Stomach smooth muscle (tissue), 2 donors: ENCODE data around the gene STAT5B.
A peak's percentile ranks its signal among the peaks of the same experiment; 100 is the strongest.
"Not testable (repeated sequence)": the region's sequence is repeated elsewhere in the genome, so short reads cannot be mapped to it uniquely, and the experiment has no call there.

Experiments
- H3K27ac ChIP-seq: one replicate; pipeline ENCODE4 v1.7.0; 2013; ENCODE audit warnings: mild to moderate bottlenecking, low read length, inconsistent platforms
- H3K27me3 ChIP-seq, 2 donors: one replicate each; pipeline ENCODE4 v1.7.0; 2013; ENCODE audit warnings: low read length in 2 of 2; ENCODE audit not compliant: insufficient read depth in 2 of 2, control insufficient read depth in 1 of 2
- H3K36me3 ChIP-seq, 2 donors: one replicate each; pipeline ENCODE4 v1.7.0; 2013; ENCODE audit warnings: low read length in 2 of 2; ENCODE audit not compliant: control insufficient read depth in 2 of 2, insufficient read depth in 2 of 2
- H3K4me1 ChIP-seq: one replicate; pipeline ENCODE4 v1.7.0; 2013; ENCODE audit warnings: low read length; ENCODE audit not compliant: control insufficient read depth, insufficient read depth
- H3K4me3 ChIP-seq, 2 donors: one replicate each; pipeline ENCODE4 v1.7.0; 2013; ENCODE audit warnings: low read length in 2 of 2
- H3K9ac ChIP-seq, 2 donors: one replicate each; pipeline ENCODE4 v1.7.0; 2013; ENCODE audit warnings: low read length in 2 of 2, mild to moderate bottlenecking in 1 of 2
- H3K9me3 ChIP-seq, 2 donors: one replicate each; pipeline ENCODE4 v1.7.0; 2013; ENCODE audit warnings: low read length in 2 of 2; ENCODE audit not compliant: control insufficient read depth in 2 of 2
- donor health status: healthy.
- donor health status: Pancreatic carcinoma.

Gene STAT5B

DNA sequence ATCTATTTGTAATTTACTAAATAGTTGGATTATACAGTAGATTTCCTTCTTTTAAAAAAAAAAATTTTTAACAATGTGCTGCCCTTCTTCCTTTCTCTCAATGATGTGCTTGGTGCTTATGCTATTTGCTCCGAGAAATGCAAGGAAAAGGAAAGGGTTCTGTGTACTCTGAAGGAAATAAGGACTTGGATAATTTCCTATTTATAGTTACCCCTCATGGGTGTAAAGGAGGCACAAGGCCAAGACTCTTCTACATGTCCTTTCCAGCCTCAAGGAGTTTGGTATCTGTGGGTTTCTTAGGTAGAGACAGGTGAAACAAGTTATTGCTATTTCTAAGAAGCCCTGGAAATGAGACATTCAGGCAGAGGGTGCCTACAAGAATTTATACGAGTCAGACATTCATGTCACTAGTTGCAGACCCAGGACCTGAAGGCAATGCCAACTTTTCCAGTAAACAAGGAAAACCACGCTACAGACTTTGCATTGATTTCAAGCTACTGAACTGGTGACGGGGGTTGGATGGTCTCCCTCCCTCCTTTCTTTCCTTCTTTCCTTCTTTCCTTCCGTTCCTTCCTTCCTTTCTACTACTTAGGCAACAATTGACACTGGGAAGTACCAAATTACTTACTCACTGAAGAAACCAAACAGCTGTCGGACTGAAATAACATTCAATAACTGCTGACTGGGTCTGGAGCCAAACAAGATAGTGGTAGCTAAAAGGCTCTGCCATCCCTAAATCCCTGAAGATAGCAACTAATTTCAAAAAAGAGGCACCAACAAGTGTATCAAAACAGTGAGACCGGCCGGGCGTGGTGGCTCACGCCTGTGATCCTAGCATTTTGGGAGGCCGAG, 48.1 kb downstream of the STAT5B start:
- Histone ChIP-seq H3K4me3 (no peak overlapping the region), H3K9me3 (no peaks in the 10 kb centered on the region), H3K27ac (no peak overlapping the region), H3K36me3 (peaks cover 14% of the 10 kb centered on the region in 2 donors), H3K27me3 (no peaks in the 10 kb centered on the region), H3K4me1 (peaks cover 5% of the 10 kb centered on the region), H3K9ac (peak overlapping the region in 1 of 2 donors; percentile 37)

DNA sequence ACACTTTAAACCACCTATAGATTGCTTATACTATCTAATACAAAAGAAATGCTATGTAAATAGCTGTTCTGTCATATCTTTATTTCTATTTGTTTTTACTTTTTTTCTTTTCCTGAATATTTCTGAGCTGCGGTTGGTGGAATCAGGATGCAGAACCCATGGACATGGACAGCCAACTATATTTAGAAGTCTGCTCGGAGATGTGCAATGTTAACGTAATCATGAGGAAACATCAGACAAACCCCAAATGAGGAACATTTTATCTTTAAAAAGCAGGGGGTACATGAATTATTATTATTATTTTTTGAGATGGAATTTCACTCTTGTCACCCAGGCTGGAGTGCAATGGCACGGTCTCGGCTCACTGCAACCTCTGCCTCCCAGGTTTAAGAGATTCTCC, 50.5 kb downstream of the STAT5B start:
- H3K4me3 ChIP-seq = no peak overlapping the region

DNA sequence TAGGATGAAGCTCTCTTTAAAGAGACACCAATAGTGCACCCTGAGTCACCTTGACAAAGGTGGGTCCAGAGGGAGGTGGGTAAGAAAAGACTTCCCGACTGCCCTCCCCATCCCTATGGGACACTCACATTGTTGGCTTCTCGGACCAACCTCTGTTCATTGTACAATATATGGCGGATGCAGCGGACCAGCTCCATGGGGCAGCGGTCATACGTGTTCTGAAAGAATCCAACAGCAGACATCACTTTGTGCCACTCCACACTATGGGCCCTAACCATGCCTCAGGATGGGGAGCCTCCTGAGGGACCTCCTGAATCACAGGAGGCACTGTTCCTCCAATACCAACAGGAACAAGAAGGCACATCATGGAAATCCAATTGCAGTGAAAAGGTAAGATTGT, 51.5 kb downstream of the STAT5B start:
- Histone ChIP-seq H3K9ac (no peak overlapping the region), H3K27me3 (no peaks in the 10 kb centered on the region), H3K36me3 (peaks cover 26 to 27% of the 10 kb centered on the region in 2 donors), H3K4me1 (peaks cover 9% of the 10 kb centered on the region), H3K9me3 (no peaks in the 10 kb centered on the region), H3K4me3 (no peak overlapping the region), H3K27ac (no peak overlapping the region)

More for the DNA sequence above, 50.5 kb downstream of the STAT5B start:
- peaks cover 26 to 27% of the 10 kb centered on the region in 2 donors for H3K36me3 ChIP-seq
- peaks cover 9% of the 10 kb centered on the region for H3K4me1 ChIP-seq
- no peak overlapping the region for H3K27ac ChIP-seq
- H3K9me3 ChIP-seq = no peaks in the 10 kb centered on the region
- H3K27me3 ChIP-seq = no peaks in the 10 kb centered on the region
- no peak overlapping the region for H3K9ac ChIP-seq

DNA sequence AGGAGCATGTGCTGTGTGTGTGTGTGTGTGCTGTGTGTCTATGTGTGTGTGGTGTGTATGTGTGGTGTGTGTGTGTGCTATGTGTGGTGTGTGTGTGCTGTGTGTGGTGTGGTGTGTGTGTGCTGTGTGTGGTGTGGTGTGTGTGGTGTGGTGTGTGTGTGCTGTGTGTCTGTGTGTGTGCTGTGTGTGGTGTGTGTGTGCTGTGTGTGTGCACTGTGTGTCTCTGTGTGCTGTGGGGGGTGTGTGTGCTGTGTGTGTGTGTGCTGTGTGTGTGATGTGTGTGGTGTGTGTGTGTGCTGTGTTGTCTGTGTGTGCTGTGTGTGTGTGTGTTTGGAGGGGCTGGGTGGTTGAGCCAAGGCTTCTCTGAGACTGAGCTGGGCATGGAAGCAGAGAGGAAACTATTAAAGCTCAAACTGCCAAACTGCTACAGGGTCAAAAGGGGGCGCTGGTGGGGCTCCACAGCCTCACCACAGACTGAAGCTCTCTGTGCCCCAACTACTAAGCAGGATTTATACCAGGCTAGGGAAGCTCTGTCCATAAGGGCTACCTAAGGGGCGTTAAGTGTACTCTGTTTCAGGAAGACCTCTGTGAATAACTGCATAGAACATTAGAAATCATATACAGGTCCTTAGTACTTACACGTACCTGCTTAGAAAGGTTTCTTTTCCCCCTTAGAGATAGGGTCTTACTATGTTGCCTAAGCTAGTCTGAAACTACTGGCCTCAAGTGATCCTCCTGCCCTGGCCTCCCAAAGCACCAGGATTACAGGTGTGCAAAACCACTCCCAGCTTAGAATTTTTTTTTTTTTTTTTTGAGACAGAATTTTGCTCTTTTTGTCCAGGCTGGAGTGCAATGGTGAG, 54.1 kb downstream of the STAT5B start:
- no peak overlapping the region for H3K9ac ChIP-seq
- H3K9me3 ChIP-seq = no peaks in the 10 kb centered on the region
- H3K27ac ChIP-seq = no peak overlapping the region
- peaks cover 35 to 38% of the 10 kb centered on the region in 2 donors for H3K36me3 ChIP-seq
- H3K27me3 ChIP-seq = no peaks in the 10 kb centered on the region
- peaks cover 4% of the 10 kb centered on the region for H3K4me1 ChIP-seq
- H3K4me3 ChIP-seq = no peak overlapping the region

DNA sequence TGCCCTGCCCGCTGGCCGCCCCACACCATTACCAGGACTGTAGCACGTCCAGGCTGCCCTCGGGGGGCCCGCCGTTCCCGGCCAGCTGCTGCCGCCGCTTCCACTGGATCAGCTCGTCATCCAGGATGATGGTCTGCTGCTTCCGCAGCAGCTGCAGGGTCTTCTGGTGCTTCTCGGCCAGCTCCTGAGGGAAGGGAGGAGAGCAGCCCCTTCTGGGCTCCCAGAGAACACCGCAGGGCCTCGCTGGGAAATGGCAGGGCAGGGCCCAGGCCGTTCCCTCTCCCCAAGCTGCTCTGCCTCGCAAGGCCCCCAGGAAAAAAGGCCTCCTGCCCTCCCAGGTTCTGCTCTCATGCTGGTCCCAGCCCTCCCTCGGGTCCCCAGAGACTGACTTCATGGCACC, 56.9 kb downstream of the STAT5B start:
- H3K4me3 ChIP-seq, H3K9me3 ChIP-seq, H3K4me1 ChIP-seq, H3K9ac ChIP-seq, H3K27me3 ChIP-seq, H3K27ac ChIP-seq: not testable (repeated sequence)
- H3K36me3 ChIP-seq = peaks cover 51 to 59% of the 10 kb centered on the region in 2 donors

DNA sequence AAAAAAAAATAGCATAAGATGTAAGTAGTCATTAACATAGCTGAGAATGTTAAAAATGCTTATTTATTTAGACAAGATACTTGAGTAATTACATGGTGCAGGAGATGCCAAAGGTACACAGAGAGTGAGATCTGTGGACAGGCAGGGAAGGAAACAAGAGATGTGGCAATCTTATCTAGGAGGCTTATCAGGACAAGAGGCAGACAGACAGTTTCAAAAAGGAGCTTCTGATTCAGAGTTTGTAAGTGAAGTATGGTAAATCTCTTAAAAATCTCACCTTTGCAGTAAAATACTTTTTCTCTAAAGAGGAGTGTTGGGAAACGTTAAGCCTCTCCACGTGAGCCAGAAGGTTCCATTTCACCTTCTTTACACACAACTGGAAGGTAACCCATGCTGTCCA, 62.0 kb downstream of the STAT5B start:
- H3K27ac ChIP-seq = no peak overlapping the region
- H3K9ac ChIP-seq = no peak overlapping the region
- H3K4me3 ChIP-seq = no peak overlapping the region
- no peaks in the 10 kb centered on the region for H3K9me3 ChIP-seq
- peaks cover 61 to 63% of the 10 kb centered on the region in 2 donors for H3K36me3 ChIP-seq
- H3K4me1 ChIP-seq = peaks cover 4% of the 10 kb centered on the region
- H3K27me3 ChIP-seq = no peaks in the 10 kb centered on the region

DNA sequence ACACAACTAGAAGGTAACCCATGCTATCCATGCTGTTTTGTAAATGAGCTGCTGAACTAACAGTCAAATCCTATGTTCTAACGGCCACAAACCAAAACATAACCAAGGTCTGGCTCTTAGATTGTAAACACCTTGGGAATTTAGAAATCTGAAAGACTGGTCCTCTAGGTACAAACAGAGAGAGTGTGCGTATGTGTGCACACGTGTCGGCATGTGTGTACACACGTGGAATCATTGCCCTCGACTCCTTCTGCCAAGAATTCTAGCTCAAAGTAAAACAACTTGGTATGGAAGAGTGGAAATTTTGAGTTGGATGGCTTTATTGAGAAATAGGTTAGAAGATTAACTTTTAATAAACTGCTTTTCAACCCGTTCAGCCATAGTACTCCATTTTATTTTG, 63.8 kb downstream of the STAT5B start:
- Histone ChIP-seq H3K36me3 (peaks cover 54 to 57% of the 10 kb centered on the region in 2 donors), H3K4me1 (peaks cover 4% of the 10 kb centered on the region), H3K27me3 (no peaks in the 10 kb centered on the region), H3K9ac (no peak overlapping the region), H3K4me3 (no peak overlapping the region), H3K27ac (no peak overlapping the region), H3K9me3 (no peaks in the 10 kb centered on the region)

DNA sequence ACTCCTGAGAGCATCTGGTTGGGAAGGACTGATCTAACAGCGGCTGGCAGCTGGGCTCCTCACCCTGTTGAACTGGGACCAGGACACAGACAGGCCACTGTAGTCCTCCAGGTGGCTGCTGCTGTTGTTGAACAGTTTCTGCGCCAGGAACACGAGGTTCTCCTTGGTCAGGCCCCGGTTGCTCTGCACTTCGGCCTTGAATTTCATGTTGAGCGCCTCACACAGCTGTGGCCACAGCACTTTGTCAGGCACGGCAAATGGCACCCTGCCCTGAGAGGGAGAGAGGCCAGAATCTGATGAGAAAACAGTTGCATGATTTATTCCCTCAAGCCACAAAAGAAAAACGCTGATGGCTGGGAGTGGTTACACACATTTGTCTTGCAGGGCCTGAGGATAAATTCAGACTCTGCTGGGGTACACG, 64.3 kb downstream of the STAT5B start:
- not testable (repeated sequence) for H3K4me3 ChIP-seq, H3K9me3 ChIP-seq, H3K4me1 ChIP-seq, H3K27me3 ChIP-seq, H3K27ac ChIP-seq, H3K9ac ChIP-seq
- peaks cover 52 to 54% of the 10 kb centered on the region in 2 donors for H3K36me3 ChIP-seq

DNA sequence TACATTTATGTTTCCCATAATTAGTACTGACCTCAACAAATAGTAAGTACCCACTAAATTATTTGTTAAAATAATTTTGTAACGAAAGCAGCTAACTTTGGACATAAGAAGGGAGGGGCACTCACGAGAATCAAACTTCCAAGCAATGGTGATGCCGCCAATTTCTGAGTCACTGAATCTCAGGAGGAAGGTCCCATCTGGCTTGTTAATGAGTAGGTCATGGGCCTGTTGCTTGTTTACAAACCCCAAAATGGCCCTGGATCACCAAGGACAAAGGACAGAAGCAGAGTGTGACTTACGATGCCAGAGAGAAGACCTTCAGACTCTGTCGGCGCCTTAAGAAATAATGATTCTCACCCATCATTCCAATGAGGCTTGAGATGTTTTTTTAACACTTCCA, 66.1 kb downstream of the STAT5B start:
- no peak overlapping the region for H3K27ac ChIP-seq
- peaks cover 42 to 55% of the 10 kb centered on the region in 2 donors for H3K36me3 ChIP-seq
- H3K27me3 ChIP-seq = no peaks in the 10 kb centered on the region

DNA sequence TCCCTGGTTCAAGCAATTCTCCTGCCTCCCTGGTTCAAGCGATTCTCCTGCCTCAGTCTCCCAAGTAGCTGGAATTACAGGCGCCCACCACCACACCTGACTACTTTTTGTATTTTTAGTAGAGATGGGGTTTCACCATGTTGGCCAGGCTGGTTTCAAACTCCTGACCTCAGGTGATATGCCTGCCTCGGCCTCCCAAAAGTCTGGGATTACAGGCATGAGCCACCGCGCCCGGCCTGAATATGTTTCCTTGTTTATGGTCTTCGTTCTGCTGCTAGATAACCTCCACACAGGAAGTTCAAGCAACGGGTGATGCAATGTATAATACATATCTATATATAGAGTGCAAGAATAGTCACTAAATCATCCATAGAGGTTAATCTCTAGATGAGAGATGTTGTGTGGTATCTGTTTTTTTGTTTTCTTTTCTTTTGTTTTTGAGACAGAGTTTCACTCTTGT, 70.0 kb downstream of the STAT5B start:
- not testable (repeated sequence) for H3K9me3 ChIP-seq, H3K27me3 ChIP-seq, H3K9ac ChIP-seq, H3K4me3 ChIP-seq, H3K27ac ChIP-seq, H3K4me1 ChIP-seq
- H3K36me3 ChIP-seq = peaks cover 44 to 50% of the 10 kb centered on the region in 2 donors

More for the DNA sequence above, 66.1 kb downstream of the STAT5B start:
- no peaks in the 10 kb centered on the region for H3K9me3 ChIP-seq
- H3K4me1 ChIP-seq = peaks cover 4% of the 10 kb centered on the region
- H3K9ac ChIP-seq = no peak overlapping the region
- H3K4me3 ChIP-seq = no peak overlapping the region
